Measurements from ENCODE around the gene EHMT1. TPM values are rescaled to one million over a fixed set of nuclear protein-coding genes. Genes with fewer than 3 reads are reported as not detected.

Gene EHMT1
- total RNA-seq, 2 experiments from 2014 or later = 145 to 295 TPM

- H3K79me2 ChIP-seq (ENCODE audit: insufficient read depth, low read depth, low read length) = no peaks in the 10 kb centered on the region
- H3K4me3 ChIP-seq (ENCODE audit: low read depth, low read length, poor library complexity, severe bottlenecking) = no peak overlapping the region
- no peak for DNase-seq (ENCODE audit: low spot score)
- no peak overlapping the region for H2AFZ ChIP-seq (ENCODE audit: low read length)
- no peaks in the 10 kb centered on the region for H4K20me1 ChIP-seq (ENCODE audit: insufficient read depth, low read length)
- no peaks in the 10 kb centered on the region for H3K9me3 ChIP-seq (ENCODE audit: low read length)
- intact Hi-C loops (cut with micrococcal nuclease; ENCODE audit: unreplicated experiment) = no loop called here
- POLR2A ChIA-PET = no interaction called here
- CTCF ChIA-PET (ENCODE audit: unreplicated experiment) = no interaction called here
- H3K4me1 ChIP-seq (ENCODE audit: insufficient read depth, low read length, poor library complexity, severe bottlenecking) = no peaks in the 10 kb centered on the region
- peaks cover 59% of the 10 kb centered on the region for H3K36me3 ChIP-seq (ENCODE audit: insufficient read depth, low read length)
- TF ChIP-seq CTCF (conservative IDR thresholded peaks at IDR 0.05; ENCODE audit: low read length) (no peak), EZH2phosphoT487 (IDR thresholded peaks at IDR 0.05; ENCODE audit: borderline replicate concordance, low read depth, low read length) (no peak)
- H3K27ac ChIP-seq (ENCODE audit: low read depth, low read length, poor library complexity, severe bottlenecking) = no peak overlapping the region
- no peaks in the 10 kb centered on the region for H3K9me2 ChIP-seq (ENCODE audit: insufficient read depth, low read length)
- H3K4me2 ChIP-seq (ENCODE audit: low read length) = no peak overlapping the region
- BruUV-seq (replicated peaks) = no TSS peak
Measured at GRCh38 chr9:137837345-137838278, 218.8 kb downstream of the EHMT1 start.

GRCh38 chr9:137838576-137838975, 219.8 kb downstream of the EHMT1 start:
- BruUV-seq (replicated peaks) = no TSS peak
- CTCF ChIA-PET (ENCODE audit: unreplicated experiment) = no interaction called here
- no peaks in the 10 kb centered on the region for H3K79me2 ChIP-seq (ENCODE audit: insufficient read depth, low read depth, low read length)
- DNase-seq (ENCODE audit: low spot score) = no peak
- H3K9me2 ChIP-seq (ENCODE audit: insufficient read depth, low read length) = no peaks in the 10 kb centered on the region
- intact Hi-C loops (cut with micrococcal nuclease; ENCODE audit: unreplicated experiment) = no loop called here
- no peaks in the 10 kb centered on the region for H3K4me1 ChIP-seq (ENCODE audit: insufficient read depth, low read length, poor library complexity, severe bottlenecking)
- no peak overlapping the region for H2AFZ ChIP-seq (ENCODE audit: low read length)
- no peaks in the 10 kb centered on the region for H4K20me1 ChIP-seq (ENCODE audit: insufficient read depth, low read length)
- TF ChIP-seq CTCF (conservative IDR thresholded peaks at IDR 0.05; ENCODE audit: low read length) (no peak), EZH2phosphoT487 (IDR thresholded peaks at IDR 0.05; ENCODE audit: borderline replicate concordance, low read depth, low read length) (no peak)
- H3K36me3 ChIP-seq (ENCODE audit: insufficient read depth, low read length) = peaks cover 49% of the 10 kb centered on the region
- H3K27ac ChIP-seq (ENCODE audit: low read depth, low read length, poor library complexity, severe bottlenecking) = no peak overlapping the region
- H3K9me3 ChIP-seq (ENCODE audit: low read length) = no peaks in the 10 kb centered on the region
- no peak overlapping the region for H3K4me3 ChIP-seq (ENCODE audit: low read depth, low read length, poor library complexity, severe bottlenecking)
- H3K4me2 ChIP-seq (ENCODE audit: low read length) = no peak overlapping the region
- POLR2A ChIA-PET = no interaction called here

- H3K36me3 ChIP-seq (ENCODE audit: insufficient read depth, low read length) = peaks cover 4% of the 10 kb centered on the region; the same call in 1 of the 2 replicates
- no peak overlapping the region for H3K4me3 ChIP-seq (ENCODE audit: low read depth, low read length, poor library complexity, severe bottlenecking)
- H3K9me2 ChIP-seq (ENCODE audit: insufficient read depth, low read length) = no peaks in the 10 kb centered on the region
- H4K20me1 ChIP-seq (ENCODE audit: insufficient read depth, low read length) = no peaks in the 10 kb centered on the region
- H2AFZ ChIP-seq (ENCODE audit: low read length) = no peak overlapping the region
- ChIA-PET POLR2A (no interaction called here), CTCF (ENCODE audit: unreplicated experiment) (no interaction called here)
- BruUV-seq (replicated peaks) = no TSS peak
- H3K4me2 ChIP-seq (ENCODE audit: low read length) = no peak overlapping the region
- no peak overlapping the region for H3K27ac ChIP-seq (ENCODE audit: low read depth, low read length, poor library complexity, severe bottlenecking)
- H3K9me3 ChIP-seq (ENCODE audit: low read length) = no peaks in the 10 kb centered on the region
- intact Hi-C loops (cut with micrococcal nuclease; ENCODE audit: unreplicated experiment) = no loop called here
- no peaks in the 10 kb centered on the region for H3K79me2 ChIP-seq (ENCODE audit: insufficient read depth, low read depth, low read length)
- TF ChIP-seq CTCF (conservative IDR thresholded peaks at IDR 0.05; ENCODE audit: low read length) (no peak), EZH2phosphoT487 (IDR thresholded peaks at IDR 0.05; ENCODE audit: borderline replicate concordance, low read depth, low read length) (no peak)
- H3K4me1 ChIP-seq (ENCODE audit: insufficient read depth, low read length, poor library complexity, severe bottlenecking) = no peaks in the 10 kb centered on the region
- DNase-seq (ENCODE audit: low spot score) = no peak
Measured at GRCh38 chr9:137843355-137843754, 224.6 kb downstream of the EHMT1 start.
